Skeletal muscle cell (primary cell): Measurements from ENCODE around the gene ANXA6.
"Not testable (repeated sequence)": the region's sequence is repeated elsewhere in the genome, so short reads cannot be mapped to it uniquely, and the experiment has no call there.

Experiments used
- DNase-seq: peaks from one replicate; pipeline ENCODE4 v3.0.0-alpha.2; 2010; ENCODE audit warnings: low read depth
- H3K4me3 ChIP-seq: 2 replicates; pipeline ENCODE4 v1.5.1; 2011; ENCODE audit warnings: low read depth, mild to moderate bottlenecking, control low read depth, low read length, moderate library complexity

ANXA6 gene

DNA sequence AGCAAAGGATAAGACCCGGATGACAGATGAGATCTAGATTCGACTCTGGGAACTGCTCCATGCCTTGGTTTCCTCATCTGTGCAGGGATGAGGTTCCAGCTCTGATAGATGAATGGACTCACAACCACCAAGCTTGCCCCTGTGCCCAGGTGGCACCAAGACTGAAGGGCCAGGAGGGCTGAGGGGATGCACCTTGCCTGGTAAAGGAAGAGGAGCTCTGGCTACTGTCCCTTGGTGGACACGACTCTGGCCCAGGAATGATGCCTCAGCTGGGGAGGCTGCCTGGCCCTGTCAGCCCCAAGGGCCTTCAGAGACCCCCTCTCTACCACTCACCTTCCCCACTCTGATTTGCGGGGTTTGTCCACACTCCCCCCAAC lies 24.9 kb upstream of the ANXA6 start:
- DNase-seq: no peak
- no peak overlapping the region for H3K4me3 ChIP-seq

DNA sequence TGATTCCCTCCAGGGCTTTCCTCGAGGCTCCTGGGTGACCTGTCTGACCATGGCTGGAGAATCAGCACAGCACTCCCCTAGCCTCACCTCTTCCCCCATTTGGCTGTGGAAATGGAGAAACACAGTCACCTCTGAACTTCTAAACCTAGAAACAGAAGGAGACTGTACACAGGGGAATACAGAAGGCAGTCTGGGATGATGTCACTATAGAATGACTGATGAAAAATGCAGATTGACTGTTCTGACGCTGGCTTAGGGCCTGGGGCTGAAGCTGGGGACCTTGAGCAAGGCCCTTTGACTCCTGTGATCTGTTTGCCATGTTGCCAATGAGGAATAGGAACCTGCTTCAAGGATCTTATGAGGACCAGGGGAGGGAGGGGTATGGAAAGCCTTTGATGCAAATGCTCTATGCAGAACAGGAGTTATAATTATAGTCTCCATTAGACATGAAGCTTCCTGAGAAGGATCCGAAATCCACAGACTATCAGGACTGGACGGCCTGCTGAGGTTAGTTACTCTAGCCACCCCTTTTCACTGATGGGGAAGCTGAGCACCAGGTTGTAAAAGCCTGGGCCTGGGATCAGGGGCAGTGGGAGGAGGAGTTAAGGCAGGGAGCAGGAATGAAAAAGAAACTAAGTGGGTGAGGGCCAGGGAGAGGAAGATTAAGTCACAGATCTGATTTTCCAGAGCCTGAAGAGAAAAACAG lies 24.4 kb upstream of the ANXA6 start:
- DNase-seq: no peak
- H3K4me3 ChIP-seq: no peak overlapping the region

GRCh38 chr5:151180291-151180690 lies 22.7 kb upstream of the ANXA6 start:
- DNase-seq: no peak
- H3K4me3 ChIP-seq: no peak overlapping the region

- no peak for DNase-seq
- no peak overlapping the region for H3K4me3 ChIP-seq
These were observed 21.9 kb upstream of the ANXA6 start for GRCh38 chr5:151179489-151179840.

DNA sequence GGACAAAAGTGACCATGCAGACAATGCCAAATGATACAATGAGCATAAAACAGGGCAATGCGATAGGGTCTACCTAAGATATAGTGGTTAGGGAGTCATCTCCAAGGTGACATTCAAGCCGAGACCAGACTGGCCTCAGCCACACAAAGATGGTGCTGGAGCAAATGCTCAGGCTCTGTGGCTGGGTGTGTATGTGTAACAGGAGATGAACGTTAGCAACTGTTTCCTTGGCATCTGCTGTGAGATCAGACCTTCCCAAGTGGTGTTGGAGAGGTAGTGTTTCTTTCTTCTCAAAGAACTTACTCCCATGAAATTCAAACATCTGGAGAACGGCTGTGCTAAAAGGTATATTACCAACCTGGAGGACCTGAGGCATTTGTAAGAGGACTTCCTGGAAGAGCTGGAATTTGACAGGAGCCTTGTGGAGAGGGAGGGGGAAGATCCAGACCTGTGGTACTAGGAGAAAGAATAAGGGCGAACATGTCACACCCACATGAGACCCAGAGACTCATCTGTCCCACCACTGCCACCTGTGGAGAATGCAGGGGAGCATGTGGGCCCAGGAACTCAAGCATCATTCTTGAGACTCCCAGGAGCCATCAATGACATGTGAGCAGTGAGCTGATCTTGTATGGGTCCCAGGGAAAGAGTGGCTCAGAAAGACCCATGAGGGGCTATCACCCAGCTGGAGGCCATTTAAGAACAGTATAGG lies 21.4 kb upstream of the ANXA6 start:
- no peak for DNase-seq
- no peak overlapping the region for H3K4me3 ChIP-seq

DNA sequence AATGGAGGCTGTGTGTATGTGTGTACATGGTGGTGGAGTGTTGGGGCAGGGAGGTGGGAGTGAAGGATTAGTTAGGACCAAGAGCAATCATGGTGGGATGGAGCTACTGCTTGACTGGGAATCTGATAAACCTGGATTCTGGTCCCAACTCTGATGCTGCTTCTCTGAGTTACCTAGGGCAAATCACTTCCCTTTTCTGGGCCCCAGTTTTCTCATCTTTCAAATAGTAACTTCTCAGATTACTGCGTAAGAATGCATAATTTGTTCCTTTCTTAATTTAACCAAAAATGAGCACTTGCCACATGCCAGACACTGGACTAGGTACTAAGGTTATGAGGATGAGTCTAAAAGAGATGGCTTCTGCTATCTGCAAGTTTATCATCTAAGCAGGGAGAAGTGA lies 20.8 kb upstream of the ANXA6 start:
- no peak for DNase-seq
- no peak overlapping the region for H3K4me3 ChIP-seq

GRCh38 chr5:151176268-151176667 lies 18.7 kb upstream of the ANXA6 start:
- H3K4me3 ChIP-seq, DNase-seq: not testable (repeated sequence)

- no peak overlapping the region for H3K4me3 ChIP-seq
These were observed 17.1 kb upstream of the ANXA6 start for GRCh38 chr5:151174612-151175101.

GRCh38 chr5:151173711-151174611 lies 16.4 kb upstream of the ANXA6 start:
- H3K4me3 ChIP-seq: no peak overlapping the region
- DNase-seq: no peak

More at GRCh38 chr5:151174612-151175101, 17.1 kb upstream of the ANXA6 start:
- DNase-seq: no peak

- DNase-seq: no peak
- no peak overlapping the region for H3K4me3 ChIP-seq
These were observed 13.9 kb upstream of the ANXA6 start for GRCh38 chr5:151171529-151171928.

- no peak overlapping the region for H3K4me3 ChIP-seq
- no peak for DNase-seq
These were observed 11.2 kb upstream of the ANXA6 start for GRCh38 chr5:151168602-151169344.

- H3K4me3 ChIP-seq: no peak overlapping the region
- no peak for DNase-seq
These were observed 9.4 kb upstream of the ANXA6 start for GRCh38 chr5:151167022-151167421.

GRCh38 chr5:151164687-151165392 lies 7.3 kb upstream of the ANXA6 start:
- DNase-seq: no peak

DNA sequence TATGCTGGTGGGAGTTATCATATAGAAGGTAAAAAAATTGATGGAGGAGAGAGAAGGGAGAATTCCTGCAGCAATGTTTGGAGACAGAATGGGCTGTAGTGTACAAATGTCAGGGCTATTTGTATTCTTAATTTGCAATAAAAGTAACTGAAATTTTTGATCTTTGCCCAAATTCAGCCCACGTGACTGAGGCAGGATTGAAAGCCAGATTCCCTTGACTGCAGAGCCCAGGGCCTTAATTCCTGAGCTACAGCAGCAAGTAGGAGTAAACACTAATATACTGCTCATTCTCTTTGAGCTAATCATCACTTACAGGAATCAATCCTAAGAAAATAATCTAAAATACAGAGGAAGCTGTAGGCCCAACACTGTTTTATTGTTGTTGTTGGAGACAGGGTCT lies 5.2 kb upstream of the ANXA6 start:
- H3K4me3 ChIP-seq: no peak overlapping the region
- DNase-seq: no peak

More at GRCh38 chr5:151164687-151165392, 7.3 kb upstream of the ANXA6 start:
- no peak overlapping the region for H3K4me3 ChIP-seq

DNA sequence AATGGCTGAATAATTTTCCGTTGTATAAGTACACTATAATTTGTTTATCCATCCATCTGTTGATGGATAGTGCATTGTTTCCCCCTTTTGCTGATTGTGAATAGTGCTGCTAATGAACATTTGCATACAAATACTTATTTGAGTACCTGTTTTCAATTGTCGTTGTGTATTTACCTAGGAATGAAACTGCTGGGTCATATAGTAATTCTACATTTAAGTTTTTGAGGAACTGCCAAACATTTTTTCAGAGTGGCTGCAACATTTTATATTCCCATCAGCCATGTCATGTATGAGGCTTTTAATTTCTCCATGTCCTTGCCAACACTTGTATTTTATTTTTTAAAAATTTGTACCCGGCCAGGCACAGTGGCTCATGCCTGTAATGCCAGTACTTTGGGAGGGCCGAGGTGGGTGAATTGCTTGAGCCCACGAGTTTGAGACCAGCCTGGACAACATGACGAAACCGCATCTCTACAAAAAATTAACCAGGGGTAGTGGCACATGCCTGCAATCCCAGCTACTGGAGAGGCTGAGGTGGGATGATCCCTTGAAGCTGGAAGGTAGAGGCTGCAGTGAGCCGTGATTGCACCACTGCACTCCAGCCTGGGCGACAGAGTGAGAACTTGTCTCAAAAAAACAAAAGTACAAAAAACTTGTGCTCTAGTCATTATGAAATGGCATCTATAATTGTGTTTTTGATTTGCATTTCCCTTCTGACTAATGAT lies 2.2 kb upstream of the ANXA6 start:
- no peak for DNase-seq
- H3K4me3 ChIP-seq: no peak overlapping the region

- no peak for DNase-seq
- H3K4me3 ChIP-seq: peak overlapping the region; percentile 97
These were observed 695 bp upstream of the ANXA6 start for GRCh38 chr5:151158287-151158661.

- peak overlapping the region; percentile 97 for H3K4me3 ChIP-seq
- DNase-seq: no peak
These were observed 815 bp downstream of the ANXA6 start for GRCh38 chr5:151156507-151157420.
